KOPT-K1 (cell line): ENCODE measurements around the gene LRRC8D.
"Not testable (repeated sequence)": the region's sequence is repeated elsewhere in the genome, so short reads cannot be mapped to it uniquely, and the experiment has no call there.

Source experiments
- H3K27ac ChIP-seq: fragments of 200-600 bp; sonication (generic); 2 replicates; pipeline ENCODE4 v1.5.1; 2016; ENCODE audit warnings: antibody characterized with exemption, mild to moderate bottlenecking, low read depth, low read length; ENCODE audit not compliant: poor library complexity, severe bottlenecking
- H3K36me3 ChIP-seq: fragments of 200-600 bp; sonication (generic); 2 replicates; pipeline ENCODE4 v1.5.1; 2017; ENCODE audit warnings: antibody characterized with exemption, mild to moderate bottlenecking, low read length, moderate library complexity; ENCODE audit not compliant: insufficient read depth
- H3K9me3 ChIP-seq: fragments of 200-600 bp; sonication (generic); 2 replicates; pipeline ENCODE4 v1.5.1; 2017; ENCODE audit warnings: antibody characterized with exemption, low read length, mild to moderate bottlenecking; ENCODE audit not compliant: insufficient read depth, poor library complexity, severe bottlenecking

LRRC8D gene

DNA sequence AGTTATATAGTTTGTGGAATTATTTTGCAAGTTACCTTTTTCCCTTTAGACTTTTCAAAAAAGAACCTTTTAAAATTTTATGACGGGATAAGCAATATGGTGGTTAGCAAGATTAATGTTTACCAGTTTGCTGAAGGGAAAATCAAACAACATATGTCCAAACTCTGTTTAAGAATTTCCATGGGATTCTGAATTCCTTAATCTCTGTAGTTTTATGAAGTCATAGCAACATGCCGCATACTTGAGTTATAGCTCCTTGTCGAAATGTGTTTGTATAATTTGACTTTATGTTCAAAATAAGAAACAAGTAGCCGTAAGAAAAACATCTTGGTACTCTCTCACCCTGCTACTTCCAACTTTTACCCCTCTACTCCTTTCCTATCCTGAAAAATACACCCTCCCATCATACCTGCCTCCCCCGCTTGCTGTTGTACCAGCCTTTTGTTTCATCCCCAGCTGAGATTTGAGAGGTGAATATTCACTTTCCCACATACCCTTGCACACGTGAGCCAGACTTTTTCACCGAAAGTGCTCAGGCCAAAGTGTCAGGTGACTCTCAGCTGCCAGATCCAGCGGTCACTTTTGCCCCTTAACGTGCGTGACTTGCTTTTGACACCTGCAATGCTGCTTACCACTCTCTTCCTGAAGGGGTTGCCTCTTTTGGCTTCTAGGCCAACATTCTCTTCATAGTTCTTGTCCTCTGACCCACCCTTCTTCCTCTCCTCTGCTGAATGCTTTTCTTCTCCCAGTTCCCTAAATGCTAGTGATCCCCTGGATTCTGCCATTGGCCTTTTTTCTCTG, 90.6 kb downstream of the LRRC8D start:
- no peak overlapping the region for H3K27ac ChIP-seq

DNA sequence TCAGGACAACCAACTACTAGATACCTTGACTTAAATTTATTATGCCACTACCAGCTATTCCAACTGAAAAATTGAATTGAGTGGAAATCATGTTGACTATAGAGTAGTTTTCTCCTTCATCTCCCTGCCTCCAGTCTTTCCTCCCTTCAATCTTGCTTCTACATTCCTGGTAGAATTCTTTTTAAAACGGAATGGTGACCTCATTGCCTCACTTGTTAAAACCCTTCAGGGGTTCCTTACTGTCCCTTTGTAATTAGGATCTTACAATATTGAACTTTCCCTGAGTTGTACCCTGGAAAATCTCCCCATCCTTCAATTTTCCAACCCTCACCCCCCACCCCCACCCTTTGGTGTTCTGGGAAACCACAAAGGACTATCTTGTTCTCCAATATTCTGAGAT, 91.2 kb downstream of the LRRC8D start:
- Histone ChIP-seq H3K9me3 (no peaks in the 10 kb centered on the region), H3K27ac (no peak overlapping the region), H3K36me3 (no peaks in the 10 kb centered on the region)

More for the DNA sequence above, 90.6 kb downstream of the LRRC8D start:
- H3K36me3 ChIP-seq = no peaks in the 10 kb centered on the region
- H3K9me3 ChIP-seq = no peaks in the 10 kb centered on the region

DNA sequence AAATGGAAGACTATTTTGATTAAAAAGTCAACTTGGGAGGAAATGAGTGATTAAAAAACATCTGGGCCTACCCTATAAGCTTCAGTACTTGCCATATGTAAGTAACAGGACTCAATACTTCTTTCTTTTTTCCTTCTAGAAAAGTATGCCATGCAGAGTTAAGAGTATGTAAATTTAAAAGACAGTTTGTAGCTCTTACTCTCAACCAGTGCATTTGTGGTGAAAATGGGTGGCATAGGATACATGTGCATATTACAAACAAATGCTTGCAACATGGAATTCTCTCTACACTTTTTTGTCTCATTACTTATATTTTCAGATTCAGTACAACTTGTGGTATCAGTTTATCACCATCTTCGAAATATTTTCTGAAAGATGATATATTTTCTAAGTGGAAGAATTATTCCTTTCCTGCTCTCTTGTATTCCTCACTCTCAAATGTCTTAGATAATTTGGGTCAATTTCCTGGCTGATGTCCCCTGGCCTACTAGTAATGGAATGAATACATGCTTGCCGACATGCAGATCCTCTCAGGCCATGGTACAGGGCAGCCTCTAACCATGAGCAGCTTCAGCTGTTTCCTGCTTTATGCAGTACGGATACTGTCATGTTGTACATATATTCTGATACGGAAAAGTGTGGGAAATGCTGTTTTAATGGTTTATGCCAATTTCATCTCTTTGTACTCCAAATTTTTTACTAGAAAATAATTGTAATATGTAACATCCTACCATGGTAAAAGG, 92.7 kb downstream of the LRRC8D start:
- Histone ChIP-seq H3K36me3 (no peaks in the 10 kb centered on the region), H3K9me3 (no peaks in the 10 kb centered on the region), H3K27ac (no peak overlapping the region)

DNA sequence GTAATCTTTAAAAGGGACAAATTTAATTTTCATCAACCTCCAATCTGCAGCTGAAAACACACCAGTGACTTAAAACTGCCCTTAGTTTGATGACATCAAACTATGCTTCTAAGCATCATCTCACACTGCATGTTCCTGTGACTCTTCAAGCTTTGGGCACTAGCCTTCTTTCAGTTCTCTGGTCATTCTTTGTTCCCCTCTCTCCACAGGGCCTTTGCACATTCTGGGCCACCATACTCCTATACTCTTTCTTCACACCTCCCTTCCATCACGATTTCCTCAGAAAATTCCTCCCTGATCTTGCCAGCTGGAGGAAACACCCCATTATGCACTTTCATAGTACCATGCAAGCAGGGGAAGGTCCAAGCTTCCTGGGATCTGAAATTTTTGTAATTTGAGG, 96.5 kb downstream of the LRRC8D start:
- Histone ChIP-seq H3K27ac (no peak overlapping the region), H3K36me3 (no peaks in the 10 kb centered on the region), H3K9me3 (no peaks in the 10 kb centered on the region)

DNA sequence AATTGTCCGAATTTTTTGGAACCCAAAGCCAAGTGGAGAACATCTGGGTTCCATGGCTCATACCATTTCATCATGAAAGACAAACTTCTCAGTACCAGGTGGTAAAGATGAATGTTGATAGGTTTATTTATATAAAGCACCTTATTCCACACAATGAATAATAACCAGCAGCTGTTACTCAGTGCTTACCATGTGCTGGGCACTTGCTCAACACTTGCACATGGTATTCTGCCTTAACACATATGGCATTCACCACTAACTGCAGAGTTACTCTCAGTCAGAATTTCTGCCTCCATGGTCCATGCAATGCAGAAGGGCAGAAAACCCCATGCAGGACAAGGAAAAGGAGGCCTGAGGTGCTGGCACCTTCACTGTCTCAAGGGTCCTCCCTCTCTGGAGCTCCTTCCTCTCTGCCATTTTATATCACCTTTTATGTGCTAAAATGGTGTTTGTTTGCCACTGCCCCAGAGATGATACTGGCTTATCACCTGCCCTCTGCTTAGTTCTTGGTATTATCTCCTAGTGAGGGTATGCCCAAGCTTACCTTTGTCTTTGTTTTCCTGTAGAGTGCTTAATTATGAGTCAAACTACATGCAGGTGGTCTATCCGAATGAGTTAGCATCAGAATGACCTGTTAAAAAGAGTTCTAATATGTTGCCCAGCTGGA, 97.4 kb downstream of the LRRC8D start:
- Histone ChIP-seq H3K9me3 (peaks cover 5% of the 10 kb centered on the region), H3K27ac (no peak overlapping the region), H3K36me3 (peaks cover 3% of the 10 kb centered on the region)

DNA sequence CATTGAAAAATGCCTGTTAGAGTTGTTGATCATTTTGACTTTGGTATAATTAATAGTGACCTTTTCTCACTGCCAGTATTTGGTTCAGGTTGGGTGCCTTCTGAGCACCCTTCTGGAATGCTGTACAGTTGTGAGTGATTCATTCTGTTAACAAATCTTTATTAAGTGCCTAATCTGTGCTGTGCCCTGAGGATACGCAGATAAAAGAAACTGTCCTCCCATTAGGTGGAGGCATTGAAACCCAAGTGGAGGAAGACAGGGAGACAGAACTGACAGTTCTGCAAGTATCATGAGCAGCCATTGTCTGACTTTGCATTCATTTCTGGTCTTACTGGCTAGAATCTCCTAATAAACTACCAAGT, 97.9 kb downstream of the LRRC8D start:
- Histone ChIP-seq H3K27ac (no peak overlapping the region), H3K36me3 (peaks cover 8% of the 10 kb centered on the region), H3K9me3 (peaks cover 11% of the 10 kb centered on the region)

DNA sequence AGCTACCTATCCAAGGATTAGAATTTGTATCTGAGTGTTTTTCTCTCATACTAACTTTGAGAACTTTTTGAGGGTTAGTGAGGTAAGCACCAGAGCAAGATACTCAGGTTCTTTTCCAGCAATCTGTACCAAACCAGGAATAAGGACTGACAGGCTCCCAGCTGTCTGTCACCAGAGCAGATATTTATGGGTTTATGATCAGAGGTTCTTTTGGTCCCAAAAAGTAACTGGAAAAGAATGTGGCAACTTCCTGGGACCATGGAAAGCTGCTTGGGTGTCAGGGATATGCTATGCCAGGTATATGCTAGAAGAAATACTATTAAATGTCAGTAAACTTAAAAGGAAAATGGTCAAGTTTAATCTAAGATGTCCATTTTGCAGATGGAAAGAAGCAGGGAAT, 98.3 kb downstream of the LRRC8D start:
- peaks cover 15% of the 10 kb centered on the region for H3K9me3 ChIP-seq
- peaks cover 12% of the 10 kb centered on the region for H3K36me3 ChIP-seq
- H3K27ac ChIP-seq = no peak overlapping the region

DNA sequence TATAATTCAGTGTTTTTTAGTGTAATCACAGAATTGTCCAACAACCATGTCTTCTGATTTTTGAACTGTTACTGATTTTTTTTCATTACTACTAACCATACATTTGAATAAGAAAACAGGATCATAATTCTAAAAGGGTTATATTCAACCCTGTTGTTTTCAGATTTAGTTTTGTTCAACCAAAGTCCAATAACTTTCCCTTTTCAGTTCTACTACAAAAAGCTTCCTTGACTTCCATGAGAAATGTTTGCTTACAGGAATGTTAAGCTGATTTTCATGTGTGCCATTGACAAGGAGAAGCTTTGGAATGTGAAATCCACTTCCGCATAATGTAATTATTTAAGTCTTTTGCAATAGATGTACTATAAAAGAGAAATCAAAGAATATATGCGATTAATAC, 102.1 kb downstream of the LRRC8D start:
- Histone ChIP-seq H3K9me3 (peaks cover 17% of the 10 kb centered on the region), H3K27ac (no peak overlapping the region), H3K36me3 (peaks cover 16% of the 10 kb centered on the region)

DNA sequence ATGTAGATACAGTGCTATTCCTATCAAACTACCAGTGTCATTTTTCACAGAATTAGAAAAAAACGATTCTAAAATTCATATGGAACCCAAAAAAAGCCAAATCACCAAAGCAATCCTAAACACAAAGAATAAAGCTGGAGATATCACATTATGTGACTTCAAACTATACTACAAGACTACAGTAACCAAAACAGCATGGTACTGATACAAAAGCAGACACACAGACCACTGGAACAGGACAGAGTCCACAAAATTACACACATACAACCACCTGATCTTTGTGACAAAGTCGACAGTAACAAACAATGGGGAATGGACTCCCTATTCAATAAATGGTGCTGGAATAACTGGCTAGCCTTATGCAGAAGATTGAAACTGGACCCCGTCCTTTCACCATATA, 102.7 kb downstream of the LRRC8D start:
- Histone ChIP-seq H3K27ac (no peak overlapping the region), H3K36me3 (peaks cover 16% of the 10 kb centered on the region), H3K9me3 (peaks cover 17% of the 10 kb centered on the region)

DNA sequence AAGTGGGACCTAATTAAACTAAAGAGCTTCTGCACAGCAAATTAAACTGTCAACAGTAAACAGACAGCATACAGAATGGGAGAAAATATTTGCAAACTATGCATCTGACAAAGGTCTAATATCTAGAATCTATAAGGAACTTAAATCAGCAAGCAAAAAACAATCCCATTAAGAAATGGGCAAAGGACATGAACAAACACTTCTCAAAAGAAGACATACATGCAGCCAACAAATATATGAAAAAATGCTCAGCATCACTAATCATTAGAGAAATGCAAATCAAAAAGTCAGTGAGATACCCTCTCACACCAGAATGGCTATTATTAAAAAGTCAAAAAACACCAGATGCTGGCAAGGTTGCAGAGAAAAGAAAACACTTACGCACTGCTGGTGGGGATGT, 103.2 kb downstream of the LRRC8D start:
- H3K36me3 ChIP-seq = peaks cover 16% of the 10 kb centered on the region
- H3K9me3 ChIP-seq = peaks cover 17% of the 10 kb centered on the region

DNA sequence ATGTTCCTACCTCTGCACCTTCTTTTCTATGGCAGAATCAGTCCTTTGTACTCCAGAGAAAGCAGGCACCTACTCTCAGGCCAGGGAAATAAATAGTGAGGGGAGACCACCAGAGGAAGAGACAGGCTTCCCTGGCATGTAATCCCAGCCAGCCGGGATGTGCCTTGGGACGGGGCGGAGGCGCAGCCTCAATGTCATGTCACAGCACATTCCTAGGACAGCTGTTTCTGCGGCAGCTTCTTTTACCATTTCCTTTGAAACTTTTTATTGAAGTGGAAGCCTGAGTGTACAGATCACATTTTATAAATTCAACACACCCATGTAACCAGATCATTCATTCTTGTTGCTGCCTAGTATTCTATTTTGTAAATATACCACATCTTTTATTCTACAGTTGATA, 106.2 kb downstream of the LRRC8D start:
- peaks cover 17% of the 10 kb centered on the region for H3K9me3 ChIP-seq
- H3K36me3 ChIP-seq = peaks cover 16% of the 10 kb centered on the region
- no peak overlapping the region for H3K27ac ChIP-seq

More for the DNA sequence above, 103.2 kb downstream of the LRRC8D start:
- not testable (repeated sequence) for H3K27ac ChIP-seq

DNA sequence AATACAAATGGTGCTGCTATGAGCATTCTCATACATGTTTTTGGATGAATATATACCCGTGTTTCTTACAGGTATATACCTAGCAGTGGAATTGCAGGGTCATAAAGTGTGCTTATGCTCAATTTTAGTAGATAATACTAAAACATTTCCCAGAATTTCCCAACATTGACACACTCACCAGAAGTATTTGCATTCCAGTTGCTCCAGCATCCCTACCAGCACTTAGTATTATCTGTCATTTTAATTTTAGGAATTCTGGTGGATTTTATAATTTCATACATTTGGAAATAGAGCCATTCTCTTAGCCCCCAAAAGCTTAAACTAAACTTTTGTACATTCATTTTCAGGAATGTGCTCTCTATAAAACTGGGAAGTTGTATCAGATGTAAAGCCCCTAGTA, 106.6 kb downstream of the LRRC8D start:
- Histone ChIP-seq H3K9me3 (peaks cover 17% of the 10 kb centered on the region), H3K27ac (no peak overlapping the region), H3K36me3 (peaks cover 18% of the 10 kb centered on the region)

DNA sequence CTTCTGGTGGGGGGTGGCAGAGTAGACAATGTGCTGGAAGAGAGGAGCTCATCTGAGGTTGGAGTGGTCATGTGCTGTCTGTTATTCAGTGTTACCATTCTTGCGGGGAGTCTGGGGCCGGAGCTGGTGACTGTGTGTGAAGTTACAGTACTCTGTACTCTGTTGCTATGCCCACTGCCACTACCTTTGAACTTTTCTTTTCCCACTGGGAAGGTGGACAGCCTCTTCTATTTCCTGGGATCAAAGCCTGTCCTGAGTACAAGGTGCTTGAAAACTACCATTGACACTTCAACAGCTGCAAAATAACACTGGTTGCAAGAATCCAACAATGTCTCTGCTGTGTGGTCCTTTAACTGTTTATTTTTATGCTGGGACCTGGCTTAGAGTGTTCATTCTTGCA, 107.7 kb downstream of the LRRC8D start:
- peaks cover 24% of the 10 kb centered on the region for H3K36me3 ChIP-seq
- H3K9me3 ChIP-seq = peaks cover 9% of the 10 kb centered on the region
- no peak overlapping the region for H3K27ac ChIP-seq

DNA sequence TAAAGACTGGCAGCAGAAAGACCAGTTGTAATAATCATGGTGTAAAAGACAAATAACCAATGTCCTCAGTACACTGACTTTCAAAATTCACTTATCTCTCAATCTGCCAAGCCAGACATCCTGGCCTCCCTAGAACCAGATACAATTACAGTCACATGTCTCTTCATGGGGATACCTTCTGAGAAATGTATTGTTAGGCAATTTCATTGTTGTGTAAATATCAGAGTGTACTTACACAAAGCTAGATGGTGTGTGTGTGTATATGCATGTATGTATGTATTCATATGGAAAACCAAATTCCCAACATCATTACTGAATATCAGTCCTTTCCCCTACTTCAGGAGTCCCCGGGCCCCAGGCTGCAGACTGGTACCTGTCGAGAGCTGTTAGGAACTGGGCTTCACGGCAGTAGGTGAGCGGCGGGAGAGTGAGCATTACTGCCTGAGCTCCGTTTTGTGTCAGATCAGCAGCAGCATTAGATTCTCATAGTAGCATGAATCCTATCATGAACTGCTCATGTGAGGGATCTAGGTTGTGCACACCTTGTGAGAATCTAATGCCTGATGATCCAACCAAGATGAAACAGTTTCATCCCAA, 108.7 kb downstream of the LRRC8D start:
- Histone ChIP-seq H3K27ac (no peak overlapping the region), H3K9me3 (no peaks in the 10 kb centered on the region)

DNA sequence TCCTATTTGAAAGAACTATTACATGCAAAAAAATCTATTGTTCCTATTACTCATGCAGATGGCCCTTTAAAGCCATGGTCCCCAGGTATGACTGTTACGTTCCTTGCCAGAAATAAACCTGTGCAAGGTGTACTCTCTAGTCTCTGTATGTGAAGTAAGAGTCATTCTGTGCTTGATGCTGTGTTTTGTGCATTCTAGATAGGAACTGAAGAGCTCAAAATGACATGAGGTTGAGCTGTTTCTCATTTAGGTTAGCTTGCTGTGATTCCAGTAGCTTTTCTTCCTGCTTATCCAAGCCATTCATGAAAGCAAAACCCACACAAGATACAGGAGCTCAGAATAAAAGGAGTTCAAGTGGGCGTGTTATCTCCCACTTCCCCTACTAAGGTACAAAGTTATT, 109.7 kb downstream of the LRRC8D start:
- H3K27ac ChIP-seq = no peak overlapping the region
- no peaks in the 10 kb centered on the region for H3K9me3 ChIP-seq
- H3K36me3 ChIP-seq = peaks cover 34% of the 10 kb centered on the region

More for the DNA sequence above, 108.7 kb downstream of the LRRC8D start:
- peaks cover 24% of the 10 kb centered on the region for H3K36me3 ChIP-seq
